ENCODE measurements around the gene ABHD11.

GRCh38 chr7:73726083-73726466, 12.5 kb downstream of the ABHD11 start:
- TF ChIP-seq EZH2phosphoT487 (IDR thresholded peaks at IDR 0.05; ENCODE audit: insufficient read depth, low read depth) (no peak), EZH2 (IDR thresholded peaks at IDR 0.05; ENCODE audit: insufficient read depth, poor library complexity, severe bottlenecking) (no peak)
